COLO668 (cell line): Measurements from ENCODE around the gene ANKS3.
A peak's percentile ranks its signal among the peaks of the same experiment; 100 is the strongest.

ENCODE experiments used
- DNase-seq: peaks from one replicate; lab custom pipeline; 2025; ENCODE audit not compliant: unreplicated experiment; lab: John Stamatoyannopoulos, UW

The ANKS3 gene, protein sequence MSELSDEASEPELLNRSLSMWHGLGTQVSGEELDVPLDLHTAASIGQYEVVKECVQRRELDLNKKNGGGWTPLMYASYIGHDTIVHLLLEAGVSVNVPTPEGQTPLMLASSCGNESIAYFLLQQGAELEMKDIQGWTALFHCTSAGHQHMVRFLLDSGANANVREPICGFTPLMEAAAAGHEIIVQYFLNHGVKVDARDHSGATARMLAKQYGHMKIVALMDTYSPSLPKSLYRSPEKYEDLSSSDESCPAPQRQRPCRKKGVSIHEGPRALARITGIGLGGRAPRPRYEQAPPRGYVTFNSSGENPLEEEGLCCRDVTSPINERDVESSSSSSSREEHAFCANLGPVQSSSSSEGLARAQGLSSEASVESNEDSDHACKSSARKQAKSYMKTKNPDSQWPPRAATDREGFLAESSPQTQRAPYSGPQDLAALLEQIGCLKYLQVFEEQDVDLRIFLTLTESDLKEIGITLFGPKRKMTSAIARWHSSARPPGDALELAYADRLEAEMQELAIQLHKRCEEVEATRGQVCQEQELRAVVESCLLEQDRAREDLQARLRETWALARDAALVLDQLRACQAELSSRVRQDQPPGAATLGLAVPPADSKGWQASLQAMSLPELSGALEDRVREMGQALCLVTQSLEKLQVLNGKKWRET

DNA sequence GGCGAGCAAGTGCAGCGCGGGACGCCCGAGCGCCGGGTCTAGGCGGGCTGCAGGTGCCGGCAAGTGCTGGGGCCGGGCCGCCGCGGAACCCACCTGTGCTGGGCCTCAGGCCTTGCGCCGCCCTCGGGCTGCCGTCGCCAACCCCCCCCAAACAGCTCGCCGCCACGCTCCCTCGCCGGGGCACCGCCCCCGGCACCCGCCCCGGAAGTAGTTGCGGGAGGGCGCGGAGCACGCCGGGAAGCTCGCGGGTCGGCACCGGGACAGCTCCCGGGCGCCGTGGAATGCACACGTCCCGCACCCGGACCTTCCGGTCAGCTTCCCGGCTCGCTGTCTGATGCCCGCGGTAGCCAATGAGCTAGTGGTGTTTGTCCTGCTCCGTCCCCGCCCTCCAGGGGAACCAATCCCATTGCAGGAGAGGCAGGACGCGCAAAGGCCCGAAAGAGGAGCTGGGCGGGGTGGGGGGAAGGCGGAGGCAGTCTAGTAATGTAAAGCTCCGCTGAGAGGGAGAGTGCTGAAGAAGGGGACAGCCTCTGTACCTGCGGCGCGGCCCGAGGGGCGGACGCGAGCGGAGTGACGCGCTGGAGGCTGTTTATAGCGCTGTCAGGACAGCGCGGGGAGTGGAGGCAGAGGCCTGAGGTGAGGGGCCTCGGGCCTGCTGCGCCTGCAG lies at the start of gene ANKS3, which contains the start of gene DNAAF8:
TSS of gene ANKS3 (minus strand) at position 209 of the 667 bp plus-strand sequence. CDS start 4,122 bp downstream, outside the sequence.
TSS of gene DNAAF8 (plus strand) at position 475 of the 667 bp plus-strand sequence. CDS start 1,978 bp downstream, outside the sequence.
- peak; percentile 93 for DNase-seq

DNA sequence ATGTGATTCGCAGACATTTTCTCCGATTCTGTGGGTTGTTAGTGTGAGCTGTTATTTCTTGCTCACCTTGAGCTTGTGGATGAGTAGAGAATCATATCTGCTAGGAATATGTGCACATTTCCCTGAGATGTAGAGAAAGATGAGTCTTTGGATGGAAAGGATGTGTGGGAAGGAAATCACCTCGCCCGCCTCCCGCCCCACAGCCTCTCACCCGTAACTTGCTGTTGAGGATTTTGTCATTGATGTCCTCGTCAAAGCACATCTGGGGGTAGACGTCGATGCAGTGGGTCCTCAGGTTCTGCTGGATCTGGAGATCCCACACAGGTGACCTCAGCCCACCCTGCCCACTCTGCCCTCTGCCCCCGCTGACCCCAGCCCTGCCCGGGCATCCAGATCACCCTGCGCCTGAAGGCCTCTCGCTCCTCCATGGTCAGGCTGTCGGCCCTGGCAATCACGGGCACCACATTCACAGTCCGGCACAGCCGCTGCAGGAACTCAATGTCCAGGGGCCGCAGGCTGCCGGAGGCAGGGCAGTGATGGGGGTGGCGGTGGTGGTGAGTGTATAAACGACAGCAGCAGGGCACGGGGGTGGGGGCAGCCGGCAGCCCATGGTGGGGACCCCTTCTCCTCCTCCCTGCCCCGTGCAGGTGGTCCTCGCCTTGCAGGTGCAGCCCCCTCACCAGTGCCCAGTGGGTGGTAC lies 49.3 kb upstream of the ANKS3 start:
- no peak for DNase-seq

DNA sequence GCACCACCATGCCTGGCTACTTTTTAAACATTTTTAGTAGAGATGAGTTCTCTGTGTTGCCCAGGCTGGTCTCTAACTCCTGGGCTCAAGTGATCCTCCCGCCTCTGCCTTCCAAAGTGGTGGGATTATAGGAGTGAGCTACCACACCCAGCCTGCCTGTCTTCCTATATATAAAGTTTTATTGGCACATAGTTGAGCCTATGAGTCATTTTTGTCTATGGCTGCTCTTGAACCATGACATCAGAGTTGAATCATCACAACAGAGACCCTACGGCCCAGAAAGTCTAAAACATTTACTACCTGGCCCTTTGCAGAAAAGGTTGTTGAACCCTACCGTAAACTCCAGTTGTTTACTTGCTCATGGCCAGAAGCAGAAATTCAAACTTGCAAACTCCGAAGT lies 46.2 kb upstream of the ANKS3 start:
- DNase-seq = no peak

DNA sequence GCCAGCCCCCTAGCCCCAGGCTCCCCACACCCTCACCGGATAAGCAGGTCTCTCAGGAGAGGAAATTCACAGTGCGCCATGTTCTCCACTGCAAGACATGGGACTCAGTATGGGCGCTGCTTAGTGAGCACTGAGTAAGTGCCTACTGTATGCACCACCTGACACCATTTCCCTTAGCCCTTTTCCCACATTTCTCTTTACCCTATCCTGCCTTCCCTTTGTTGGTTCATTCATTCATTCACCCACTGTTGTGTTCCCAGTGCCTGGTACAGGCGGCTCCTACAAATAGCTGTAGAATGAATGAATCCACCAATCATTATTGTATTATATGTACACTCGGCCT lies 44.0 kb upstream of the ANKS3 start:
- no peak for DNase-seq

DNA sequence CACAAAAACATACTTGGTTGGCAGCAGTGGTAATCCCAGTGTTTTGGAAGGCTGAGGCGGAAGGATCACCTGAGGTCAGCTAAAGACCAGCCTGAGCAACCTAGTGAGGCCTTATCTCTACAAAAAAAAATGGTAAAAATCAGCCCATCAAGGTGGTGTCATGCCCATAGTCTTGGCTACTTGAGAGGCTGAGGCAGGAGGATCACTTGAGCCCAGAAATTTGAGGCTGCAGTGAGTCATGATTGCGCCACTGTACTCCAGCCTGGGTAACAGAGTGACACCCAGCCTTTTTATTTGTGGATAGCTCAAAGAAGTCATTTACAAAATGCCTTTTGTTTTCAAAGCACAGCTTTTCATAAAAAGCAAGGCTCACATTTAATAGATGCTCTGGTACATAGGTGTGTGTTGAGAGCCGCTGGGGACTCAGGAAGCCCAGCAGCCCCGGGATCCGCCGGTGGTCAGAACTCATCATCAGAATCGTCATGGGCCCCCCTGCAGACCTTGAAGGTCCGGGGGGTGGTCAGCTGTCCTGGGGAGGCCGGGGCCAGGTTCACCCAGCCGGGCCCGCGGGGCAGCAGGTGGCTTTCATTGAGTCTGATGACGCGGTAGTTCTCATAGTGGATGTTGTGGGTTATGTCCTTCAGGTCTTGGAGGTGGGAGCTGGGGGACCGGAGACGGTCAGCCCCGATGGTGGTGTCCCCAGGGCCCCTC lies 43.4 kb upstream of the ANKS3 start:
- DNase-seq = no peak

DNA sequence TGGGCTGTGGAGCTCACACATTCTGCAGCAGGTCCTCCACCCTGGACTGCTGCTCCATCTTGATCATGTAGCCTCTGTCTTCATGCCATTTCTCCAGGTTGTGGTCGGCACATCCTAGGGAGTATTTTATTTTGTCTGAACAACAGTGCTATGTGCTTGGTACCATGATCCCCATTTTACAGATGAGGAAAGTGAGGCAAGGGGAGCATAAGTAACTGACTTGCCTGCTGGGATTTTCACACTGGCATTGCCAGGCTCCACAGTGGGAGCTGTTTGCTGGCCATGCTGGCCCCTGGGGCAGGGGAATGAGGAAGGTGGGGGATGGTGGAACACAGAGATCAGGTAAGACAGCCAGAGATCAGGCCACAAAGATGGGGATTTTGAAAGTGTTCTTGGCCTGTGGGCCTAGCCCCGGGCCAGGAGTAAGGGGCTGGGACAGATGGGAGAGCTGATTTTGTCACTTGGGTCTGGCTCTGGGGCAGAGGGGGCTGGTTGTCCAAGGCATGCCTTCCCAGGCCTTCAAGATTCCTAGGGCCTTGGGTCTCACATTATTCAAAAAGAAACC lies 42.2 kb upstream of the ANKS3 start:
- DNase-seq = no peak

DNA sequence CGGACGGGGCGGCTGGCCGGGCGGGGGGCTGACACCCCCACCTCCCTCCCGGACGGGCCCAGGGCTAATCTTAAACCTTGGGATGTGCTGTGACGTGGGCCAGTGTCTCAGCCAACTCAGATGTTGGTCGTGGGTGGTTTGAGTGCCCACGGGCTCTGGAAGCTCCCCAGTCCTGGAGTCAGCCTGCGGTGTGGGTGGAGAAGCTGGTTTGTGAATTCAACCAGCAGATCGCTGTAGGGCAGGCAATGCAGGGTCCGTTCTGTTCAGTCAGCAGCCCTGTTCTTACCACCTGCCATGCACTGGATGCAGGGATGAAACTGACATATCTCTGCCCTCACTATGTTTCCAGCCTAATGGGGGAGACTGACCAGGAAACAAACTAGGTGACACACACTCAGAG lies 40.9 kb upstream of the ANKS3 start:
- DNase-seq = no peak

DNA sequence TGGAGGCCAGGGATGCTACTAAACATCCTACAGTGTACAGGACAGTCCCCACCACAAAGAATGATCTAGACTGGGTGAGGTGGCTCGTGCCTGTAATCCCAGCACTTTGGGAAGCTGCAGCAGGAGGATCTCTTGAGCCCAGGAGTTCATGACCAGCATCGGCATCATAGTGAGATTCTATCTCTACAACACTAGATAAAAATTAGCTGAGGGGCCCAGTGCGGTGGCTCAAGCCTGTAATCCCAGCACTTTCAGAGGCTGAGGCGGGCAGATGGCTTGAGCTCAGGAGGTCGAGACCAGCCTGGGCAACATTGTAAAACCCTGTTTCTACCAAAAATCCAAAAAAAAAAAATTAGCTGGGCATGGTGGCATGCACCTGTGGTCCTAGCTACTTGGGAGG lies 38.3 kb upstream of the ANKS3 start:
- DNase-seq = no peak

DNA sequence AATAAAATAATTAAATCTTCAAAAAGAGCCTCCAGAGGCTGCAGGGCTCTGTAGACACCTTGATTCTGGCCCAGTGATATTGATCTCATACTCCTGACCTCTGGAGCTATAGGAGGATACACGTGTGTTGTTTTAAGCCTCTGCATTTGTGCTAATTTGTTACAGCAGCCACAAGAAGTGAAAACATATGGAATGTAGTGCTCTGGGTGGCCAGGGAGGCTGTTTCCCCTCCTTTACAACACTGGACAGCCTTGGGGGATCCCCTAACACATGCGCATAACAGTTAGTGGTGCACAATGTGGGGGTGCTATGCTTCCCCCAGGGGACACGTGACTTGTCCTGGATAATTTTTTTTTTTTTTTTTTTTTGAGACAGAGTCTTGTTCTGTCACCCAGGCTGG lies 37.6 kb upstream of the ANKS3 start:
- DNase-seq = no peak

DNA sequence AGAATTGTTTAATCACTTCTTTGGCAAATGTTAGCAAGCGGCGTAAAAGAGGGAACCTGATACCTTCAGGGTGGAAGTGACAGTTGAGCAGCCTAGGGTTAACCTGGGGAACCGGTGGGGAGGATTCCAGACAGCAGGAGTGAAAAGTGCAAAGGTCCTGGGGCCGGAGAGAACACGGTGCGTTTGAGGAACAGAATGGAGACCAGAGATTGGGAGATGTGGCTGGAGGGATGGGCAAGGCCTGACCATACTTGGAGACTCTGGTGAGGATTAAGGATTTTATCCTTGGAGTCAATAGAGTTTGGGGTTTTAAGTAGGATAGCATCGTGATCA lies 35.2 kb upstream of the ANKS3 start:
- DNase-seq = peak; percentile 18

DNA sequence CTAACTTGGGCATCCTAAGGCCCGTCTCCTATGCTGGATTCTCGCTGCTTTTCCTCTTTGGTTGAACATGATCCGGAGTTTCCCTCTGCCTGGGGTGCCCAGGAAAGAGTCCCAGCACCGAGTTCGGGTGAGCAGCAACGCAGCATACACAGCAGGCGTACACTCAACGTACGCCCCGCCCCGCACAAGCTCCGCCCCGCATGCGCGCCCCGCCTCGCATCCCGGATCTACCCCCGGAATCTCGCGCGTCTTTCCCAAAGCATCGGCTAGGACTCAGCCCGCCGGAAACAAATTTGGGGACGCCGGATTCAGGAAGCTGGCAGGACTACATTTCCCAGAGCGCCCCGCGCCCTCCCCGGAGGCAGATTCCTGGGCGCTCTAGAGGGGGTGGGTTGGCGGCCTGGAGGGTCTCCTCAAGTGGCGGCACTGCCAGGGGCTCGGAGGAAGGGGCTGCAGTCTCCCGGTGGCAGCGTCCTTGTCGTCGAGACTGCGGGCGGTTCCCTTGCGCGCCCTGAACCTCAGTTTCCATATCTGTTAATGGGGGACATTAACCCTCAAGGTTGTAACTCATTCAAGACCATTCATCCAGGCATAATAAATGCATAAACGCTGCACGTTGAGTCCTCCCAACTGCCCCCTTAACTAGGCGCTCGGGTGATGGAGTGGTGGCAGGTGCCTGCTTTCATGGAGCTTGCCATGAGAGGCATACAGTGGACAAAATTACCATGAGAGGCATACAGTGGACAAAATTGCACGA lies 34.7 kb upstream of the ANKS3 start:
- DNase-seq = peak; percentile 92

DNA sequence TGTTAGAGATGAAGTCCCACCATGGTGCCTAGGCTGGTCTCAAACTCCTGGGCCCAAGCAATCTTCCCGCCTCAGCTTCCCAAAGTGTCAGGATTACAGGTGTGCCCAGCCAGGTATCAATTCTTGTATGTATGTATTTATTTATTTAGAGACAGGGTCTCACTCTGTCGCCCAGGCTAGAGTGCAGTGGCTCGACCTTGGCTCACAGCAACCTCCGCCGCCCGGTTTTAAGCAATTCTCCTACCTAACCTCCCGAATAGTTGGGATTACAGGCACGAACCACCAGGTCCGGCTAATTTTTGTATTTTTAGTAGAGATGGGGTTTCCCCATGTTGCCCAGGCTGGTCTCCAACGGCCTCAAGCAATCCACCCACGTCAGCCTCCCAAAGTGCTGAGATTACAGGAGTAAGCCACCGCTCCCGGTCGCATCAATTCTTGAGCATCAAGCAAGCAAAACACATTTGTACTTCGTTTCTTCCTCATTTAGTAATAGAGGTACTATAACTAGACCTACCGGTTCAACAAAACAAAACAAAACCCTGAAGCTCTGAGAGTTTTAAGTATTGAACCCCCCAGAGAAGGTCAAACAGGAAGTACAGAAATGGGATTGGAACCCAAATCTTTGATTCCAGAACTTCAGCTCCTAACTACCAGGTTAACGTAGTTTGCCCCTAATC lies 33.9 kb upstream of the ANKS3 start:
- DNase-seq = peak; percentile 19

DNA sequence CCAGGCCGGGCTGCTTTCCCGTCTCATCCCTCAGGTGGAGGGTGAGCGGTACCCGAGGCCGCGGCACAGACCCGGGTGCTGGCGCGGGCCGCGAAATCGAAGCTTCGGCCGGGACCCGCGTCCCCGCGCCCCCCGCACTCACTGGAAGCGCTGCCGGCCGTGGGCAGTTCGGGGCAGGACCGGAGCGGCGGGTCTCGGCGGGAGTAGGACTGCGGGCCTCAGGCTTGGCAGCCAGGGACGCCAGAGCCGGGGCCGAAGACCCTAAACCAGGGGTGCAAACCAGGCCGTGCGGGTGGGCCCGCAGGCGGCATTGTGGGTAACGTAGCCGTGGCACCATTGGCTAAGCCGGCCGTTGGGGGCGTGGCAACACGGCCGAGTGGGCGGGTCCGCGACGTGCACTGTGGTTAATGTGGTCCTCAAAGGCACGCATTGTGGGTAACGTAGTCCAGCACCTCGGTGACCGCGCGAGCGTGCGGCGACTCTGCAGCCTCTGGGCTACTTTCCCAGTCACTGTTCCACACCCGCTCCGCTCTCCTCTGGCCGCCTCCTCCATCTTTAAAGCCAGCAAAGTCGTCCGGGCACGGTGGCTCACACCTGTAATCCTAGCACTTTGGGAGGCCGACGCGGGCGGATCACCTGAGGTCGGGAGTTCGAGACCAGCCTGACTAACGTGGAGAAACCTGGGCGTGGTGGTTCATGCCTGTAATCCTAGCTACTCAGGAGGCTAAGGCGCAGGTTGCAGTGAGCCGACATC lies 33.0 kb upstream of the ANKS3 start, which contains the start of gene ZNF500:
TSS of gene ZNF500 (minus strand) at position 288 of the 754 bp plus-strand sequence. CDS start 1,184 bp downstream, outside the sequence.
- DNase-seq = peak; percentile 96

DNA sequence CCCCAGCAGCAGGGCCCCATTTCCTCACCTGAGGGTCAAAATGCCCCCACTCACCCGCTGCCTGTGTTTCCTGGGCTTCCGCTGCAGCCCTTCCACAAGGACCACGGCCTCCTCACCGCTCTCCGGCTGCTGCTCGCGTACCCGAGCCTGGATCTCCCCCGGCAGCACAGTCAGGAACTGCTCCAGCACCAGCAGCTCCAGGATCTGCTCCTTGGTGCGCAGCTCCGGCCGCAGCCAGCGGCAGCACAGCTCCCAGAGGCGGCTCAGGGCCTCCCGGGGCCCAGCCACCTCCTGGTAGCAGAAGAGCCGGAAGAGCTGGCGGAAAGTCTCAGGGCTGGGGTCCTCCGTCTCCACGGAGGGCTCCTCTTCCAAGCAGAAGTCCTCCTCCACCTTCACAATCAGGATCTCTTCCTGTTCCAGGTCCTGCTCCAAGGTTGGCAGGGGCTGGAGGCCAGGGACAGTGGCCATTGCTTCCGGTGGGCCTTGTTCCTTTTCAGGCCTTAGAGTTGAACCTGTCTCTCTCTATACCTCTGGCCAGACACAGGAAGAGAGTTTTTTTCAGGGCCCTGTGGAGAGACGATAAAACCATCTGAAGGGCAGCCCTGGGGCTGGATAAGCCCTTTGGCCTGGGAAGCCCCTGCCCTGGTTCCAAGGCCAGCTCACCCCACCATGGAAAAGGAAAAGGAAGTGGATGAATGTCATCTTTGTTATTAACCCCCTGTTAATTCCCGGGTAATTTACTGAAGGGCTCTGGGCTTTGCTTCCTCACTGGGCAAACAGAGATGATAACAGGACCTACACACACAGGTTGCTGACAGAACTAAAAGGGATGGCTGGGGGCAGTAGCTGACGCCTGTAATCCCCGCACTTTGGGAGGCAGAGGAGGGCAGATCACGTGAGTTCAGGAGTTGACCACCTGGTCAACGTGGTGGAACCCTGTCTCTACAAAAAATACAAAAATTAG lies 31.7 kb upstream of the ANKS3 start:
- no peak for DNase-seq

DNA sequence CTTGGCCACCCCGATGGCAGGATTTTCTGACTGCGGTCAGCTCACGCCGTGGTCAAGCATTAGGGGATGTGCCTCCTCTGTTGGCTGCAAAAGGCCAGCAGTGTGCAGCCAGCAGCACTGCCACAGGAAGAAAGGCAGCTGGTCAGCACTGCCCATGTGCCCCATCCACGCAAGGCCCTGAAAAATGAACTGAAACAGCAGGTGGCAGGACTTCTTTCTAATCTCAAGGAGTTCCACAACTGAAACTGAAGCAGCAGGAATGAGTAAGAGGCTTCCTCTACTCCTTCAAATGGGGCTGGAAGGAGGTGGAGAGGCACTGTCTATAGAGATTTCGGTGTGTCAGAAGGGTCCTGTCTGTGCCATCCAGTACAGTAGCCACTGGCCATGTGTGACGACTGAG lies 29.7 kb upstream of the ANKS3 start:
- DNase-seq = no peak

DNA sequence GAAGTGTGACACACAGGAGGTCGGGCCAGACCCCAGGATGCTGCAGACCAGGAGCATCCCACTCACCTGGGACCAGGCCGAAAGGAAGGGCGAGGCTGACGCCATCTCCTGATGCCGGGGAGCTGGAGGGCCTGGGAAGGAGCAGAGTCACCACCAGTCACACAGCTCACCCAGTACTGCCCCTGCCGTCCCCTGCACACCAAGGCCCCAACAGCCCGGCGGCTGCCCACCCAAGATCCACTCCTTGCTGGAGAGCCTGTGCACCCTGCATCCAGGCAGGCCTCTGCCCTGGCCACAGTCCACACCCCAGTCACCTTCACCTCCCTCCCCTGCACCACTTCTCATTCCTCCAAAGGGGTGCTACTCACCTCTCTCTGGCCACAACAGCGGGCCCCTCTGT lies 28.1 kb upstream of the ANKS3 start:
- DNase-seq = no peak

DNA sequence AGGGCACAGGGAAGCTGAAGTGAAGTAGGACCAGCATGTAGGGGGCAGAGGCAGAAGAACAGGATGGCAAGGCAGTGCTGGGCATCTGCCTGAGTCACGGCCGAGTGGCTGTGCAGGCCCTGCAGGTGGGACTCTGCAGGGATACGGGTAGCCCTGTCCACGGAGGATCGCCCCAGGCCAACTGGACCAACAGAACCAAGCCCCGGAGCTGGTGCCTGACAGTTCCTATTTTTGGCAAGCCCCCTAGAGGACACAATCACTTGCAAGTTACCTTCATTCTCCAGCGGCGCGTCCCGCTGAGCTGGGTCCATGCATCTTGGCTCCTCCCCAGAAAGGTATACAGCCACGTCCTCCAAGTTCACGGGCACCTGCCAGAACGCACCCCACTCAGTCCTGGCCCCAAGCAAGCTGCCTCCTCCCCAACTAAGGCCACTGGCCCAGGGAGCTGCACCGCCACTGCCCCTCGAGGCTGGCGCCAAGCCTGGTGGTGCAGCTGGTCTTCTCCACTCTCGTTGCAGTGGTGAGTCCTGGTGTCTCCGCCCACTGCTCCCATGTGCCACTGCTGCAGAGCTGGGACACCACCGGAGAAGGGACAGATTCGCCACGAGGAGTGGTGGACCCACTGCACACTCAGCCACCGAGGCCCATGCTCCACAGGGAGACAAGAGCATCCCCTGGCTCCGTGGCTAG lies 26.3 kb upstream of the ANKS3 start:
- no peak for DNase-seq
